ENCODE results near the gene GABRB2.
"Not testable (repeated sequence)": the region's sequence is repeated elsewhere in the genome, so short reads cannot be mapped to it uniquely, and the experiment has no call there.

Gene GABRB2

GRCh38 chr5:161546470-161547301 is at the start of gene GABRB2:
Gene GABRB2 (minus strand): TSS chr5:161546725. CDS start chr5:161546643, 82 bp downstream.
- no peak for DNase-seq (ENCODE audit: low read depth, low spot score)

- no peak for DNase-seq (ENCODE audit: low read depth, low spot score)
Observed at GRCh38 chr5:161585798-161586197, 39.3 kb upstream of the GABRB2 start.

GRCh38 chr5:161580621-161581020 is 34.1 kb upstream of the GABRB2 start:
- DNase-seq (ENCODE audit: low read depth, low spot score), result no peak

GRCh38 chr5:161572914-161573313 is 26.4 kb upstream of the GABRB2 start:
- DNase-seq (ENCODE audit: low read depth, low spot score), result no peak

- DNase-seq (ENCODE audit: low read depth, low spot score), result no peak
Observed at GRCh38 chr5:161566081-161566480, 19.6 kb upstream of the GABRB2 start.

GRCh38 chr5:161562446-161562845 is 15.9 kb upstream of the GABRB2 start:
- DNase-seq (ENCODE audit: low read depth, low spot score), result no peak

GRCh38 chr5:161549106-161549505 is 2.6 kb upstream of the GABRB2 start:
- DNase-seq (ENCODE audit: low read depth, low spot score), result no peak

- DNase-seq (ENCODE audit: low read depth, low spot score), result no peak
Observed at GRCh38 chr5:161548487-161549094, 2.1 kb upstream of the GABRB2 start.

- no peak for DNase-seq (ENCODE audit: low read depth, low spot score)
Observed at GRCh38 chr5:161547738-161548486, 1.4 kb upstream of the GABRB2 start.

GRCh38 chr5:161547406-161547737 is 847 bp upstream of the GABRB2 start:
- DNase-seq (ENCODE audit: low read depth, low spot score), result no peak

GRCh38 chr5:161546095-161546469 is 443 bp downstream of the GABRB2 start:
- DNase-seq (ENCODE audit: low read depth, low spot score), result no peak

- no peak for DNase-seq (ENCODE audit: low read depth, low spot score)
Observed at GRCh38 chr5:161545344-161546094, 1.0 kb downstream of the GABRB2 start.

GRCh38 chr5:161544350-161544765 is 2.2 kb downstream of the GABRB2 start:
- no peak for DNase-seq (ENCODE audit: low read depth, low spot score)

GRCh38 chr5:161539016-161539415 is 7.5 kb downstream of the GABRB2 start:
- DNase-seq (ENCODE audit: low read depth, low spot score), result no peak

- no peak for DNase-seq (ENCODE audit: low read depth, low spot score)
Observed at GRCh38 chr5:161535762-161536161, 10.8 kb downstream of the GABRB2 start.

- no peak for DNase-seq (ENCODE audit: low read depth, low spot score)
Observed at GRCh38 chr5:161530700-161531099, 15.8 kb downstream of the GABRB2 start.

GRCh38 chr5:161513942-161514341 is 32.6 kb downstream of the GABRB2 start:
- no peak for DNase-seq (ENCODE audit: low read depth, low spot score)

GRCh38 chr5:161507591-161507990 is 38.9 kb downstream of the GABRB2 start:
- no peak for DNase-seq (ENCODE audit: low read depth, low spot score)

- DNase-seq (ENCODE audit: low read depth, low spot score), result not testable (repeated sequence)
Observed at GRCh38 chr5:161505160-161505559, 41.4 kb downstream of the GABRB2 start.

- DNase-seq (ENCODE audit: low read depth, low spot score), result no peak
Observed at GRCh38 chr5:161498531-161498930, 48.0 kb downstream of the GABRB2 start.

- no peak for DNase-seq (ENCODE audit: low read depth, low spot score)
Observed at GRCh38 chr5:161483721-161484120, 62.8 kb downstream of the GABRB2 start.

GRCh38 chr5:161481922-161482321 is 64.6 kb downstream of the GABRB2 start:
- no peak for DNase-seq (ENCODE audit: low read depth, low spot score)

Data from activated CD4-positive, CD25-positive, alpha-beta regulatory T cell treated with anti-CD3 and anti-CD28 coated beads, Interleukin-2, amount 50 U/mL, for 16 hours (primary cell).